ENCODE data around the gene EMSY.
"Not testable (repeated sequence)": the region's sequence is repeated elsewhere in the genome, so short reads cannot be mapped to it uniquely, and the experiment has no call there.

The EMSY gene, protein sequence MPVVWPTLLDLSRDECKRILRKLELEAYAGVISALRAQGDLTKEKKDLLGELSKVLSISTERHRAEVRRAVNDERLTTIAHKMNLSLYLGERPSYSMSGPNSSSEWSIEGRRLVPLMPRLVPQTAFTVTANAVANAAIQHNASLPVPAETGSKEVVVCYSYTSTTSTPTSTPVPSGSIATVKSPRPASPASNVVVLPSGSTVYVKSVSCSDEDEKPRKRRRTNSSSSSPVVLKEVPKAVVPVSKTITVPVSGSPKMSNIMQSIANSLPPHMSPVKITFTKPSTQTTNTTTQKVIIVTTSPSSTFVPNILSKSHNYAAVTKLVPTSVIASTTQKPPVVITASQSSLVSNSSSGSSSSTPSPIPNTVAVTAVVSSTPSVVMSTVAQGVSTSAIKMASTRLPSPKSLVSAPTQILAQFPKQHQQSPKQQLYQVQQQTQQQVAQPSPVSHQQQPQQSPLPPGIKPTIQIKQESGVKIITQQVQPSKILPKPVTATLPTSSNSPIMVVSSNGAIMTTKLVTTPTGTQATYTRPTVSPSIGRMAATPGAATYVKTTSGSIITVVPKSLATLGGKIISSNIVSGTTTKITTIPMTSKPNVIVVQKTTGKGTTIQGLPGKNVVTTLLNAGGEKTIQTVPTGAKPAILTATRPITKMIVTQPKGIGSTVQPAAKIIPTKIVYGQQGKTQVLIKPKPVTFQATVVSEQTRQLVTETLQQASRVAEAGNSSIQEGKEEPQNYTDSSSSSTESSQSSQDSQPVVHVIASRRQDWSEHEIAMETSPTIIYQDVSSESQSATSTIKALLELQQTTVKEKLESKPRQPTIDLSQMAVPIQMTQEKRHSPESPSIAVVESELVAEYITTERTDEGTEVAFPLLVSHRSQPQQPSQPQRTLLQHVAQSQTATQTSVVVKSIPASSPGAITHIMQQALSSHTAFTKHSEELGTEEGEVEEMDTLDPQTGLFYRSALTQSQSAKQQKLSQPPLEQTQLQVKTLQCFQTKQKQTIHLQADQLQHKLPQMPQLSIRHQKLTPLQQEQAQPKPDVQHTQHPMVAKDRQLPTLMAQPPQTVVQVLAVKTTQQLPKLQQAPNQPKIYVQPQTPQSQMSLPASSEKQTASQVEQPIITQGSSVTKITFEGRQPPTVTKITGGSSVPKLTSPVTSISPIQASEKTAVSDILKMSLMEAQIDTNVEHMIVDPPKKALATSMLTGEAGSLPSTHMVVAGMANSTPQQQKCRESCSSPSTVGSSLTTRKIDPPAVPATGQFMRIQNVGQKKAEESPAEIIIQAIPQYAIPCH (N-terminal part only)

DNA sequence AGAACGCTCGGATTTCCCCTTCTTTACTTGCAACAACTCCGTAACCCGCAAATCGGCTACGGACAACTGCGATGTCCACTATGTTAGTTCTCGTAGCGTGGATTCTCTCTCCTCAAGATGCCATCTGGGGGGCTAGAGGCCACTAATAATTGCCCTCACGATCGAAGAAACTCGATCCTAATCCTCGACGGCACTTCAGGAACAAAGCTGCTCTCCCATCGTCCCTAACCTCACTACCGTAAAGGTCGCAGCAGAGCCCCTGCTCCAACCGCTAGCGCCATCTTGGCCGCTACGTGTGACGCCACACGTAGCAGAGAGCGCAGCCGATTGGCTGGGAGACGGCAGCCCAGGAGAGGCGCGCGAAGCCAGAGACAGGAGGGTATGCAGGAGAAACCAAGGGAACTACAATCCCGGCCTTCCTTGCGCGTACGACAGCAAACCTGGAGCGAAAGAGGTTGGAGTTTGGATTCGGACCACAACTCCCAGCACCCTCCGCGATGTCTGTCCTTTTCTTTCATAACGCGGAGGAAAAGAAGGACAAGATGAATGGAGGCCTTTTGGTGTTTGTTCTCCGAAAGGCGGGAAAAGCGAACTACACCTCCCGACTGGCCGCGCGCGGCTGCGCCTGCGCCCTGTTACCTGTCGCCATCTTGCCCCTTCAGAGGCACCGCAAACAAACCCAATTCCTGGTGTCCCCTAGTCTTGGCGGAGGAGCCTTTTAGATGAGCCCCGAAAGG is at the start of gene EMSY:
Gene EMSY (plus strand): TSS at position 635 of the 737 bp plus-strand sequence. CDS start 1,921 bp downstream, outside the sequence.
- DNase-seq = peak; percentile 98

- no peak for DNase-seq
Measured at GRCh38 chr11:76395296-76395695, 49.5 kb upstream of the EMSY start.

DNA sequence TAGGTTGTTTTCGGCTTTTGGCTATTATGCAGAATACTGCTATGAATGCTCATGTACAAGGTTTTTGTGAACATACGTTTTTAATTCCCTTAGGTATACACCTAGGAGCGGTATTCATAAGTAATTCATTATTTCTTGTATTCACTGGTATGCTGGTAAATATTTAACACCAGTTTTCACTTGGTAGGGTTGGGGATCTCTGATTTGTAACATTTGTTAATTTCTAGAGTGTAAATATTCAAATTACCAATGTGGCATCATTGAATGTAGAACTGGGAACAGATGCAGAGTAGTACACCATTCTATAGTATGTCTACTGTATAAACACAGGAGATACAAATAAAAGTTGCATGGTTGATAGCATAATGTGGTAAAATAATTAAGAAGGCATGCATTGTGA is 47.4 kb upstream of the EMSY start:
- DNase-seq = no peak

DNA sequence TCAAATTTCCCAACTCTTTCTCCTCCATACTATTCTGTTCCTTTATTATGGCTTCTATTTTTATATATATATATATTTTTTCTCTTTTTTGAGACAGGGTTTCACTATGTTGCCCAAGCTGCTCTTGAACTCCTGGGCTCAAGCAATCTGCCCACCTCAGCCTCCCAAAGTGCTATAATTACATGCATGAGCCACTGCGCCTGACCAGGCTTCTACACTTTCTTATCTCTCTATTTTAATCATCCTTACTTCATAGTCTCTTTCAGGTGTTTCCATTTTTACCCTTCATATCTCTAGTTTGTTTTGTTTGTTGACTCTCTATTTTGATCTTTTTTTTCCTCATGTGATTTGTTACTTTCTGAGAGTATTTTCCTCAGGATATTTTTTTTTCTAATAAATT is 43.9 kb upstream of the EMSY start:
- DNase-seq = no peak

GRCh38 chr11:76401484-76401883 is 43.3 kb upstream of the EMSY start:
- not testable (repeated sequence) for DNase-seq

DNA sequence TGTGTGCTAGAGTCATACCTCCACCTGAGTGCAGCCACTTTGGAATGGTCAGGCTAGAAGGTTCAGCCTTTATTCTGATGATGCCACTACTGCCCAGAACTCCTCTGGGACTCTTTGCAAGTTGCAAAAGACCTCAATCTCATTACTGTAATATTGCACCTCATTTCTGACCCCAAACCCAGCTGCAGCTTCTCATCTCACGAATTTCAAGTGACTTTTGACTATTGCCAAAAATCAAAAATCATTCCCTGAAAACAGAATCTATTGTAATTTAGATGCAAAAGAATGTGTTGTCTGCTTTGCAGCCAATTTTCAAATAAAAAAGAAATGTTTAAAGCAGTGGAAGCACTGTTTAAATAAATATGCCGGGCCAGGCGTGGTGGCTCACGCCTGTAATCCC is 38.5 kb upstream of the EMSY start:
- DNase-seq = no peak

DNA sequence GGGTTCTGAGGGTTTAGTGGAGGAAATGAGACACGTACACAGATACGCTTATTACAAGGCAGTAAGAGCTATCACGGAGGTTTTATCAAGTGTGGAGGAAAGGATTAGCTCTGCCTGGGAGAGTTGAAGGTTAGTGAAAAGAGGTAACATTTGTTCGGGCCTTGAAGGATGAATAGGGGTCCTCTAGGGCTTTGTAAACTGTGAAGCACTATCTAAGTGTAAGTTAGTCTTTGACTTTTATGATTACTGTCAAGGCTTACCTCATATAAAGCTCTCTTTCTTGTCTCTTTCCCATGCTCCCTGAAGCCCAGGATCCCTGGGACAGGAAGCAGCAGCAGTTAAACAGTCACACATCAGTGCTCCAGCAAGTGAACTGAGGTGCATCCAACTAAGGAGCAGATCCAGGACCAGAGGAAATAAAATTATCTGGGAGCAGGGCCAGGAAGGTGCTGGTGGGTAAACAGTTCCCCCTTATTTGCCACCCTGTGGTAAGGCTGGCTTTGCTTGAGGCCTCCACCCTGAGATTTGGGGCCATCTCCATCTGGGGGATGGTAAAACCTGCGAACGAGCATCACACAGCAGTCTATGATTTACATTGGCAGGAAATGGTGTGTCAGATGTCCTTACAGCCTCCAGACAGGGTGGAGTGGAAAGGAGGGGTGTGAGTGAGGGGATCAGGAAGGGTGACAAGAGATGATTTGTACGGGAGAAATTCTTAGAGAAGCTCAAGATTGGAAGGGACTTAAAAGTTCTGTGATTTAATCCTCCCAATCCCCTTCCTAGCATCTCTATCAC is 36.5 kb upstream of the EMSY start:
- no peak for DNase-seq

DNA sequence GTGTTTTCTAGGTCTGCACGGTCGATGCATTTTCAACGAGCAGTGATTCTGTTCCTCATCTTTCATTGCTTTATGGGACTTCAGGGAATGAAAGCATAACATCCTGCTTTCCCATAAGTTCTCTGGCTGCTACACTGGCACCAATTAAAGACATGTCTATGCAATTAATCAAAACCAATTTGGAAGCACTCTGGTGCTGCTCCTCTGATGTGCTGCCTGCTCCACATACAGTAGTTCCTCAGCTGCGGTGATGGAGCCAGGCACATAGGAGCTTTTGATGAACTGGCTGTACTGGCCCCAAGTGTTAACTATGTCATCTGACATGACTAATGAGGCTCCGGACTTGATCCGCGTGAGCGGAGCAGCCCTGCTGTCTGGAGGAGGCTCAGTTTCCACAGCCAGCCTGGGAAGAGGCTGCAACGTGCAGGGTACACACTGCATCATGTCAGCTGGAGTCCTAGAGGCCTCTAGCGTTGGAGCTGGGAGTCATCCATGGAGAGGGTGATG is 33.9 kb upstream of the EMSY start:
- DNase-seq = no peak

DNA sequence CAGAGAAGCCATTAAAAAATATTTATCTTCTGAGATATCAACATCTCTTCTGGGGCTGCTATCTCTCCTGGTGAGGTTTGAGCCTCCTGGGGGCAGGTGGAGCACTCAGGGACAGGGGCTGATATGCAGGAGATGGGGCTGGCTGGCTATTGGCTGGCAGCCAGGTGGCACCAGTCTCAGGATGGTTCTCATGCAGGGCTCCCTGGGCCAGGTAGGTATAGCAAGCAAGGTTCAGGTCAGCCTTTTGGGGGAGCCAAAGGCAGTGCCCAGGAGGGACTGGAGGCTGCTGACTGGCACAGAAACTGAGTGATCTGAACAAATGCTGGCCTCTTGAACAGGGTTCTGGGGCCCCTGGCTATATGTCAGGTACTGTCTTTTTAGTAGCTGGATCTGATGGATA is 29.7 kb upstream of the EMSY start:
- DNase-seq = no peak

- peak; percentile 40 for DNase-seq
Measured at GRCh38 chr11:76419896-76420295, 24.9 kb upstream of the EMSY start.

DNA sequence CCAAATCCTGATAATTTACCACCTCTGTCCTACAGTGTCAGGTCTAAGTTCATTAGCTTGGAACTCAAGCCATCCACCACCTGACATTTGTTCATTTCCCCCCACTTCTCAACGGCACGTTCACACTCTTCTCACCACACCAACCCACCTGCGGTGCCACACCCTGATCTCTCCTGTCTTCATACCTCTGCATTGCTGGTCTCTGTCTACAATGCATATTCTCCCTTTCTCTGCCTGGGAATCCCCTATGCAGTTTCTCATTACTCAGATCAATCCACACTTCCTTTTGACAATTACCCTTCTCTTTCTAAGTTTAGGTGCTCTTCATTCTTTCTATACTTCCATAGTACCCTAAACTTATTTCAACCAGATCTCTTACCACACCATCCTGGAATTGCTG is 20.4 kb upstream of the EMSY start:
- no peak for DNase-seq

DNA sequence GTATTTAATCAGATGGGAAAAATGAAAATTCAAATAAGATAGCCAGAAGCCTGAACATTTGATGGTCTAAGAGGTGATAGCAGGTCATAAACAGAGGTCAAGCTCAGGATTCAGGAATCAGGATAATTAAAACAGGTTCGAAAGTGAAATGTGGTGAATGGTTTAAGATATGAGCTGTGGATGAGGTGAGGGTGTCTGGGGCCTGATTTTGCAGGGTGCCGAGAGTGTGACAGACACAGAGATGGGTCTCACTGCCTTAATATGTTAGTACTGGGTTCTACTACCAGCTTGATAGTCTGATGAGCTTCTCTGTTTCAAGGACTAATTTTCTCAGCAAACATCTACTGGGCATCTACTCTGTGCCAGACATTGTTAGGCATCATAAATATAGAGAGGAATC is 19.9 kb upstream of the EMSY start:
- DNase-seq = no peak

GRCh38 chr11:76426660-76427059 is 18.2 kb upstream of the EMSY start:
- no peak for DNase-seq

DNA sequence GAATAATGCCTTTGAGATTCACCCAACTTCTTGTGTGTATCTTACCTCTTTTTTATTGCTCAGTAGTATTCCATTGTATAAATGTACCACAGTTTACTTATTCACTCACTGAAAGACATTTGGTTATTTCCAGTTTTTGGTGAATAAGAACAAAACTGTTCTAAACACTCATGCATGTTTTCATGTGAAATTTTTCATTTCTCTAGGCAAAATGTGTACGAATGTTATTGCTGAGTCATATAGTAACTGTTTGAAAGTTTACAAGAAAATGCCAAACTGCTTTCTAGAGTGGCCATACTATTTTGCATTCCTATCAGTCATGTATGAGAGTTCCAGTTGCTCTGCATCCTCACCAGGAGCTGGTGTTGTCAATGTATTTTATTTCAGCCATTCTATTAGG is 8.8 kb upstream of the EMSY start:
- DNase-seq = no peak

GRCh38 chr11:76443268-76443980 is 1.4 kb upstream of the EMSY start:
- DNase-seq = peak; percentile 21

DNA sequence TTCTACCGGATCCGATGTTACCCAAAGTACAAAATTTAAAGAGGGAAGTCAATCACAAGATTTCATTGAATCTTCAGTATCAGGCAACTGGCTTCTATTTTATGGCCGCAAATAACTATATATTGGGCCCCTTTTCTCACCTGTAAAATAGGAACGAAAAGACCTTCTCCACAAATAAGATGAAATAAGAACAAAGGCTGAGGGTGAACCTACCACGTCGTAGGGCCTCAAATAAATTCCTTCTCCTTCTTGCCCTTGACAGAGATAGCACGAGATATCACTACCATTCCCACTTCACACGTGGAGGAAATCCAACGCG is 794 bp upstream of the EMSY start:
- DNase-seq = no peak

- DNase-seq = peak; percentile 88
Measured at GRCh38 chr11:76445121-76446084, 585 bp downstream of the EMSY start.

DNA sequence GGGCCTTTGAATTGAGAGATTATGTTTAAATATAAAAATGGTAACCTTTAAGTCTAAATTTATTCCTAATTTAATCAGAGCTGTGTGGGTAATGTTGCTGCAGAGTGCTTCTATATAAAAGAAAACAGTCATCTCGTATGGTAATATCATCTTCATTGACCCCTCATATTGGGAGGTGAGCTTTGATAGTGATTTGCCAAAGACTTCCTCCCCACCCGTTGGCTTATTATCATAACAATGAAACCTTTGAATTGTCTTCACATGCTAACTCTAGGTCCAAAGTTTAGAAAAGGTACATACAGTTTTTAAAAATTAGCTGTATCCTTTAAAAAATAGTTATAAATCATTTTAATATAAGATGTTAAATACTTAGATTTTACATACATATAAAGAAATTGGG is 3.7 kb downstream of the EMSY start:
- DNase-seq = no peak

GRCh38 chr11:76453248-76453647 is 8.4 kb downstream of the EMSY start:
- DNase-seq = no peak

DNA sequence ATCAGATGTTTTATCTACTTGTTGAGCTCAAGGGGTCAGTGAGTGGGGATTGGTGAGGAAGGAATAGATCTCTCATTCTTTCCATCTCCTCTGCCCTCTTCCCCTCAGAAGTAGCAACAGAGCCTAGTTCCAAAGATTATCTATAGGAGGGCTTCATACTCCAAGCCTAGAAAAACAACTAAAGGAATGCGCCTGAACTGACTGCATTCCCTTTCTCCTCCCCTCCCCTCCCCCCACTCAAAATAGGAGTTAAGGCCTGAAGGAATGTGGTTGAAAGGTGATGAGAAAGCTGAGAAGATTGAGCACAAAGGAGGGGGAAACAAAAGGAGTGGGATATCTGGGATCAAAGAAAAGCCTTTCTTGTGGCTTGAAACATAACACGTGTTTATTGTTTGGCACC is 10.5 kb downstream of the EMSY start:
- DNase-seq = no peak

Data from inflammatory macrophage treated with lipopolysaccharide for 4 hours (primary cell).